Panc1 (cell line): ENCODE results near the gene PYDC2. TPM values are rescaled to one million over a fixed set of nuclear protein-coding genes. Genes with fewer than 3 reads are reported as not detected.
"Not testable (repeated sequence)": the region's sequence is repeated elsewhere in the genome, so short reads cannot be mapped to it uniquely, and the experiment has no call there.

Experiments used
- ATAC-seq: fragments of 200-7000 bp; cut with Tn5 transposase; 2 replicates; pipeline ENCODE4 v1.9.1; 2020; ENCODE audit warnings: mild to moderate bottlenecking, moderate library complexity
- BruUV-seq: library from RNA; stranded (reverse); fragments of 400-500 nt; replicated peaks from 2 replicates; lab custom pipeline; 2021; lab: Mats Ljungman, UMichigan
- CTCF ChIA-PET: fragments of 300-600 bp; sonication (Branson Sonifier 250); formaldehyde crosslinking; loops from one replicate; lab custom pipeline; 2022; ENCODE audit warnings: antibody characterized with exemption; lab: Charles Lee
- POLR2A ChIA-PET: fragments of 300-600 bp; sonication (Branson Sonifier 250); formaldehyde crosslinking; loops from one replicate; lab custom pipeline; 2022; ENCODE audit warnings: antibody characterized with exemption; lab: Charles Lee
- DNase-seq: peaks from one replicate; pipeline ENCODE4 v3.0.0-alpha.2; 2010; ENCODE audit warnings: low read depth, low spot score
- H3K27ac ChIP-seq: 2 replicates; pipeline ENCODE4 v1.5.1; 2011; ENCODE audit warnings: mild to moderate bottlenecking, low read length, inconsistent platforms
- H3K27me3 ChIP-seq: fragments of 200-500 bp; sonication (Bioruptor generic); 2 replicates; pipeline ENCODE4 v1.6.0; 2014; ENCODE audit warnings: low read length, inconsistent platforms; ENCODE audit not compliant: control insufficient read depth, insufficient read depth
- H3K36me3 ChIP-seq: fragments of 200-500 bp; sonication (Bioruptor generic); 2 replicates; pipeline ENCODE4 v1.5.1; 2014; ENCODE audit warnings: inconsistent platforms, mild to moderate bottlenecking, low read length, moderate library complexity; ENCODE audit not compliant: control insufficient read depth, insufficient read depth
- H3K4me1 ChIP-seq: 2 replicates; pipeline ENCODE4 v1.5.1; 2011; ENCODE audit warnings: inconsistent platforms, mild to moderate bottlenecking, low read length, moderate library complexity; ENCODE audit not compliant: control insufficient read depth, insufficient read depth
- H3K4me3 ChIP-seq, 2 experiments: 2 replicates each; pipeline ENCODE4 v1.5.1; 2011 to 2012; ENCODE audit warnings: low read depth in 2 of 2, low read length in 2 of 2, mild to moderate bottlenecking in 2 of 2, inconsistent platforms in 1 of 2, moderate library complexity in 1 of 2
- H3K9me3 ChIP-seq: fragments of 200-500 bp; sonication (Bioruptor generic); 2 replicates; pipeline ENCODE4 v1.5.1; 2014; ENCODE audit warnings: low read depth, mild to moderate bottlenecking, inconsistent platforms, low read length, moderate library complexity; ENCODE audit not compliant: control insufficient read depth, insufficient read depth
- CTCF ChIP-seq: fragments of 450-650 bp; IDR thresholded peaks from 2 replicates; pipeline ENCODE4 v1.5.1; 2017; ENCODE audit warnings: mild to moderate bottlenecking
- POLR2AphosphoS5 ChIP-seq: IDR thresholded peaks from 2 replicates; pipeline ENCODE4 v1.6.1; 2012; ENCODE audit warnings: mild to moderate bottlenecking, low read depth, low read length, moderate library complexity
- REST ChIP-seq, 2 experiments: IDR thresholded peaks; 2 replicates each; pipeline ENCODE4 v1.6.1; 2011 to 2012; ENCODE audit warnings: low read depth in 2 of 2, control low read depth in 1 of 2, low read length in 1 of 2, mild to moderate bottlenecking in 1 of 2, moderate library complexity in 1 of 2; ENCODE audit not compliant: insufficient read depth in 1 of 2
- SIN3A ChIP-seq: IDR thresholded peaks from 2 replicates; pipeline ENCODE4 v1.6.1; 2012; ENCODE audit warnings: low read depth, mild to moderate bottlenecking, low read length, moderate library complexity, borderline replicate concordance; ENCODE audit not compliant: insufficient read depth
- TCF7L2 ChIP-seq: IDR thresholded peaks from 2 replicates; pipeline ENCODE4 v1.6.1; 2011; ENCODE audit warnings: mild to moderate bottlenecking, low read depth, low read length, inconsistent platforms
- in situ Hi-C: cut with HindIII; loops from 2 replicates; pipeline ENCODE4 v1.10.0; 2016; ENCODE audit warnings: low sequenced_read_pairs, low pct_unique_long_range_greater_than_20kb
- intact Hi-C: fragments of 100-400 bp; cut with micrococcal nuclease; formaldehyde crosslinking; loops from one replicate; pipeline ENCODE4 v1.10.0; 2022; ENCODE audit not compliant: unreplicated experiment
- total RNA-seq: library from RNA; stranded (reverse); gene quantifications from one replicate; pipeline ENCODE4 v1.2.1, GENCODE V29; 2021; ENCODE audit not compliant: unreplicated experiment

Gene PYDC2
- total RNA-seq, 1 experiment from 2014 or later = not detected

GRCh38 chr3:191476066-191476772 lies 15.3 kb downstream of the PYDC2 start:
- intact Hi-C loops (no loop called here), in situ Hi-C loops (no loop called here)
- no peak overlapping the region for H3K4me3 ChIP-seq
- no peaks in the 10 kb centered on the region for H3K4me1 ChIP-seq
- DNase-seq (no peak), ATAC-seq (no peak)
- ChIA-PET CTCF (no interaction called here), POLR2A (no interaction called here)
- no TSS peak for BruUV-seq
- no peaks in the 10 kb centered on the region for H3K27me3 ChIP-seq
- no peak overlapping the region for H3K27ac ChIP-seq
- H3K9me3 ChIP-seq = no peaks in the 10 kb centered on the region
- TF ChIP-seq POLR2AphosphoS5 (no peak), TCF7L2 (no peak), SIN3A (no peak), REST (IDR thresholded peaks at IDR 0.05; ENCODE audit: insufficient read depth in 1 of 2, low read depth in 2 of 2, low read length in 1 of 2) (no peak), CTCF (no peak)
- H3K36me3 ChIP-seq = no peaks in the 10 kb centered on the region

GRCh38 chr3:191483994-191484393 lies 23.0 kb downstream of the PYDC2 start:
- POLR2A ChIA-PET, in situ Hi-C loops, intact Hi-C loops, DNase-seq, CTCF ChIA-PET, H3K36me3 ChIP-seq, H3K9me3 ChIP-seq, ATAC-seq, H3K4me3 ChIP-seq, BruUV-seq, H3K27me3 ChIP-seq, H3K4me1 ChIP-seq, H3K27ac ChIP-seq: not testable (repeated sequence)

- CTCF ChIA-PET = no interaction called here
- no peak for ATAC-seq
- POLR2A ChIA-PET = no interaction called here
- Histone ChIP-seq H3K4me3 (no peak overlapping the region), H3K9me3 (no peaks in the 10 kb centered on the region), H3K36me3 (no peaks in the 10 kb centered on the region), H3K27me3 (no peaks in the 10 kb centered on the region), H3K4me1 (no peaks in the 10 kb centered on the region), H3K27ac (no peak overlapping the region)
- TF ChIP-seq CTCF = no peak
- TF ChIP-seq TCF7L2 = no peak
- no peak for TF ChIP-seq POLR2AphosphoS5
- TF ChIP-seq SIN3A = no peak
- TF ChIP-seq REST (IDR thresholded peaks at IDR 0.05; ENCODE audit: insufficient read depth in 1 of 2, low read depth in 2 of 2, low read length in 1 of 2) = no peak
- intact Hi-C loops (no loop called here), in situ Hi-C loops (no loop called here)
- no peak for DNase-seq
- BruUV-seq = no TSS peak
These were observed 23.5 kb downstream of the PYDC2 start for GRCh38 chr3:191484461-191484860.
